Smooth muscle cell (in vitro differentiated cells): ENCODE data around the gene CELF4. TPM values are rescaled to one million over a fixed set of nuclear protein-coding genes. Genes with fewer than 3 reads are reported as not detected.

Experiments used
- DNase-seq: peaks from one replicate; lab custom pipeline; 2025; ENCODE audit not compliant: unreplicated experiment; lab: John Stamatoyannopoulos, UW
- H2AFZ ChIP-seq: fragments of 200-600 bp; sonication (generic); 2 replicates; pipeline ENCODE4 v1.6.0; 2016; ENCODE audit warnings: antibody characterized with exemption, low read depth, mild to moderate bottlenecking
- H3F3A ChIP-seq: fragments of 200-600 bp; sonication (generic); 2 replicates; pipeline ENCODE4 v1.6.0; 2017; ENCODE audit warnings: antibody characterized with exemption, low read depth
- H3K27ac ChIP-seq: fragments of 200-600 bp; sonication (generic); 2 replicates; pipeline ENCODE4 v1.5.1; 2016; ENCODE audit warnings: low read depth, mild to moderate bottlenecking
- H3K27me3 ChIP-seq: fragments of 200-600 bp; sonication (generic); 2 replicates; pipeline ENCODE4 v1.6.1; 2016; ENCODE audit warnings: low read depth, mild to moderate bottlenecking
- H3K36me3 ChIP-seq: fragments of 200-600 bp; sonication (generic); 2 replicates; pipeline ENCODE4 v1.5.1; 2016; ENCODE audit warnings: low read depth
- H3K4me1 ChIP-seq: fragments of 200-600 bp; sonication (generic); 2 replicates; pipeline ENCODE4 v1.5.1; 2016; ENCODE audit warnings: low read depth
- H3K4me2 ChIP-seq: fragments of 200-600 bp; sonication (generic); 2 replicates; pipeline ENCODE4 v1.6.0; 2016; ENCODE audit warnings: mild to moderate bottlenecking
- H3K4me3 ChIP-seq: fragments of 200-600 bp; sonication (generic); 2 replicates; pipeline ENCODE4 v1.5.1; 2016; ENCODE audit warnings: mild to moderate bottlenecking
- H3K79me2 ChIP-seq: fragments of 200-600 bp; sonication (generic); 2 replicates; pipeline ENCODE4 v1.6.0; 2016; ENCODE audit warnings: low read depth, mild to moderate bottlenecking
- H3K9ac ChIP-seq: fragments of 200-600 bp; sonication (generic); 2 replicates; pipeline ENCODE4 v1.6.0; 2016; ENCODE audit warnings: low read depth
- H3K9me3 ChIP-seq: fragments of 200-600 bp; sonication (generic); replicated peaks from 2 replicates; pipeline ENCODE4 v1.5.1; 2016; ENCODE audit warnings: low read depth
- H4K20me1 ChIP-seq: fragments of 200-600 bp; sonication (generic); 2 replicates; pipeline ENCODE4 v1.6.0; 2016; ENCODE audit warnings: low read depth
- WGBS: methylation state at CpG from one replicate; pipeline ENCODE4 v1.1.7; 2016; ENCODE audit warnings: low lambda C conversion rate; 5-methylcytosine and 5-hydroxymethylcytosine counted together
- polyA plus RNA-seq: library from polyadenylated mRNA; unstranded; fragments of >200 nt; fragmentation: Nextera tagmentation; extraction: Ambion mirVana; gene quantifications from 2 replicates; pipeline ENCODE4 v1.2.1, GENCODE V29; 2016
- total RNA-seq: library from RNA; depleted of rRNA; stranded (reverse); fragments of >200 nt; gene quantifications from 2 replicates; pipeline ENCODE4 v1.2.3, GENCODE V29; 2014
- TF ChIP-seq, protein P1 (sequence below): fragments of 200-600 bp; sonication (generic); IDR thresholded peaks from 2 replicates; pipeline ENCODE4 v1.5.1; 2017; ENCODE audit warnings: borderline replicate concordance, mild to moderate bottlenecking, antibody characterized with exemption; ENCODE audit not compliant: insufficient read depth, poor library complexity, severe bottlenecking

CELF4 gene
- total and polyA plus RNA-seq, 2 experiments from 2014 or later = 0.40 TPM; not detected in 1

DNA sequence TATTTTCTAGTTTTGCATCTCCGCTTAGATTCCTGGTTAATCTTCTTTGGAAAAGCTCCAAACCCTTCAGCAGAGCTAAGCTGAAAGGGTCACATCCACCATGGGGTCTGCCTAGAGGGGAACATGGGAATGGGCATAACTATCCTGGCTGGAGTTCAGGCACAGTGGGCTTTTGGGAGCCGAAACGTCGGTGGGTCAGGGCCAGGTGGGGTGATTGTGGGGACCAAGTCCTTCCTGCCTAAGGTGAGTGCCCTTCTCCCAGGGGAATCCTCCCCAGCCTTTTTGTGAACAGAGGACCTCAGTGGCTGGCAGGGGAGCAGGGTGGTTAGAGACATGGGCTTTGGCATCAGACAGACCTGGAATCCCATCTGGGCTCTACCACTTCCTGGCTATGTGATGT is 60.3 kb downstream of the CELF4 start:
- Histone ChIP-seq H4K20me1 (no peaks in the 10 kb centered on the region), H3K9me3 (no peaks in the 10 kb centered on the region), H3F3A (no peaks in the 10 kb centered on the region), H3K4me3 (no peak overlapping the region), H3K36me3 (no peaks in the 10 kb centered on the region), H3K9ac (no peak overlapping the region), H3K4me2 (no peak overlapping the region), H3K4me1 (no peaks in the 10 kb centered on the region), H3K27me3 (no peaks in the 10 kb centered on the region), H3K27ac (no peak overlapping the region), H3K79me2 (no peaks in the 10 kb centered on the region), H2AFZ (no peak overlapping the region)
- DNase-seq = no peak
- 88% methylated on average over 4 of the region's 4 CpGs for WGBS
- TF ChIP-seq, protein P1, sequence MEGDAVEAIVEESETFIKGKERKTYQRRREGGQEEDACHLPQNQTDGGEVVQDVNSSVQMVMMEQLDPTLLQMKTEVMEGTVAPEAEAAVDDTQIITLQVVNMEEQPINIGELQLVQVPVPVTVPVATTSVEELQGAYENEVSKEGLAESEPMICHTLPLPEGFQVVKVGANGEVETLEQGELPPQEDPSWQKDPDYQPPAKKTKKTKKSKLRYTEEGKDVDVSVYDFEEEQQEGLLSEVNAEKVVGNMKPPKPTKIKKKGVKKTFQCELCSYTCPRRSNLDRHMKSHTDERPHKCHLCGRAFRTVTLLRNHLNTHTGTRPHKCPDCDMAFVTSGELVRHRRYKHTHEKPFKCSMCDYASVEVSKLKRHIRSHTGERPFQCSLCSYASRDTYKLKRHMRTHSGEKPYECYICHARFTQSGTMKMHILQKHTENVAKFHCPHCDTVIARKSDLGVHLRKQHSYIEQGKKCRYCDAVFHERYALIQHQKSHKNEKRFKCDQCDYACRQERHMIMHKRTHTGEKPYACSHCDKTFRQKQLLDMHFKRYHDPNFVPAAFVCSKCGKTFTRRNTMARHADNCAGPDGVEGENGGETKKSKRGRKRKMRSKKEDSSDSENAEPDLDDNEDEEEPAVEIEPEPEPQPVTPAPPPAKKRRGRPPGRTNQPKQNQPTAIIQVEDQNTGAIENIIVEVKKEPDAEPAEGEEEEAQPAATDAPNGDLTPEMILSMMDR = no peak

DNA sequence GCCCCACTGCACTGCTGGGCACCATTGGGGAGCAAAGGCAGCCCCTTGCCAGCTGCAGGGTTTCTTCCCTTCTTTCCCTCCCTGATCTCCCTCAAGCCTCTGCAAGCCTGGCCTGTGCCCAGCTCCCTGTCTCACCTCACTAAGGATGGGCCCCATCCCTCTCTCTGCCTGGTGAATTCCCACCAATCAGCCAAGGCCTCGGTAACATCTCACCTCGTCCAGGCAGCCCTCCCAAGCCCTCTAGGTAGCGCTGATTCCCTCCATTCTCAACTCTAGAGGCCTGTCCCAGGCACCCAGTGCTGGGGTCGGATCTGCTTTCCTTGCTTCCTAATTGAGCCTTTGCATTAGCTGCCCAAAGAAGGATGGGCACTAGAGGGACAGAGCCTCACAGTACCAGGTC is 63.0 kb downstream of the CELF4 start:
- H3K27ac ChIP-seq = no peak overlapping the region
- H3K27me3 ChIP-seq = no peaks in the 10 kb centered on the region
- H3K9ac ChIP-seq = no peak overlapping the region
- WGBS = 82% methylated on average over 4 of the region's 4 CpGs
- no peaks in the 10 kb centered on the region for H3K79me2 ChIP-seq
- H3F3A ChIP-seq = no peaks in the 10 kb centered on the region
- no peak for DNase-seq
- no peak overlapping the region for H3K4me3 ChIP-seq
- no peaks in the 10 kb centered on the region for H3K36me3 ChIP-seq
- H3K4me2 ChIP-seq = no peak overlapping the region
- H2AFZ ChIP-seq = no peak overlapping the region
- no peaks in the 10 kb centered on the region for H3K9me3 ChIP-seq
- no peaks in the 10 kb centered on the region for H4K20me1 ChIP-seq
- TF ChIP-seq, protein P1 = no peak
- H3K4me1 ChIP-seq = no peaks in the 10 kb centered on the region

DNA sequence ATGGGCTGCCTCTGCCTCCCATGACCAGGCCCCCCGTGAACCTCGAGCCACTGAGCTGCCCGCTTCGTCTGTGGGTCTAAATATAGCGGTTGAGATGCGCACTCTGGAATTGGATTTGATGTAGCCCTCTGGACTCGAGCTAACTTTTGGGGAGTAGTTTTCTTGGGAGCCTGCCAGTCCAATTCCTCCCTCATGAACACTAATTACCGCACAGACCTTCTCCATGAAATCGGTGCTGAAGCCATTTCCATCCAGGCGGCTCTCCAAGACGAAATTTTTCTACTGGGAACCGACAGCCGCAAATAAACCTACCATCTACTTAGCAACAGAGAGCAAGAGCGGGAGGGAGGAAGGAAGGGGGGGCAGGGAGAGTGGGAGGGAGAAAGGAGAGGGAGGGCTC is 63.6 kb downstream of the CELF4 start:
- H3K9me3 ChIP-seq = no peaks in the 10 kb centered on the region
- no peak overlapping the region for H3K9ac ChIP-seq
- H4K20me1 ChIP-seq = no peaks in the 10 kb centered on the region
- no peaks in the 10 kb centered on the region for H3K27me3 ChIP-seq
- 93% methylated on average over 13 of the region's 14 CpGs for WGBS
- TF ChIP-seq, protein P1 = no peak
- no peak overlapping the region for H3K4me3 ChIP-seq
- DNase-seq = no peak
- no peaks in the 10 kb centered on the region for H3K4me1 ChIP-seq
- no peaks in the 10 kb centered on the region for H3F3A ChIP-seq
- no peaks in the 10 kb centered on the region for H3K36me3 ChIP-seq
- no peak overlapping the region for H2AFZ ChIP-seq
- no peak overlapping the region for H3K4me2 ChIP-seq
- H3K27ac ChIP-seq = no peak overlapping the region
- no peaks in the 10 kb centered on the region for H3K79me2 ChIP-seq

DNA sequence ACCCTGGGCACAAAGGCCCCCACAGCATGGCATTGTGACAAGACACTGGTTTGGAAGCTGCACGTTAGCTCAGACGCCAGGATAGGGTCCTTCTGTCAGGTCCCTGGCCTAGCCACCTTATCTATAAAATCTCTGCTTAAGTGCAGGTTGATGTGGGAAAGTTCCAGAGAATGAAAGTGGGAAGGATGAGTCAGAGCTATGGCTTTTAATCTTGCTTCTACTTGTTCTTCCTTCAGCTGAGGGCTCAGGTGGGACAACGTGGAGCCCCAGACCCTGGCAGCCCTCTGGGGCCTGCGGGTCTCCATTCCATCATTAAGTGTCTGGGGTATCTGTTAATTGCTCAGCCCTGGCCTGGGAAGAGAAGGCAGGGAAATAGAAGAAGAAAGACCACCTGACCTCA is 64.5 kb downstream of the CELF4 start:
- no peaks in the 10 kb centered on the region for H3K4me1 ChIP-seq
- H3K27me3 ChIP-seq = no peaks in the 10 kb centered on the region
- H4K20me1 ChIP-seq = no peaks in the 10 kb centered on the region
- WGBS = 65% methylated on average over 4 of the region's 4 CpGs
- TF ChIP-seq, protein P1 = no peak
- no peaks in the 10 kb centered on the region for H3K79me2 ChIP-seq
- DNase-seq = no peak
- no peaks in the 10 kb centered on the region for H3K9me3 ChIP-seq
- H3K9ac ChIP-seq = no peak overlapping the region
- H3F3A ChIP-seq = no peaks in the 10 kb centered on the region
- no peaks in the 10 kb centered on the region for H3K36me3 ChIP-seq
- H3K4me2 ChIP-seq = no peak overlapping the region
- H2AFZ ChIP-seq = no peak overlapping the region
- no peak overlapping the region for H3K27ac ChIP-seq
- no peak overlapping the region for H3K4me3 ChIP-seq
